Body of pancreas (tissue), 4 donors: ENCODE data around the gene ISM1. TPM values are rescaled to one million over a fixed set of nuclear protein-coding genes. Genes with fewer than 3 reads are reported as not detected.

Source experiments
- ATAC-seq: fragments of 150-250 bp; one replicate; pipeline ENCODE4 v1.9.1; 2016
- DNase-seq, 4 donors: peaks; one replicate each; pipeline ENCODE4 v3.0.0-alpha.2; 2019
- H3K27ac ChIP-seq, 4 donors: fragments of 200-600 bp; sonication (generic); 1 replicate in 3 of 4; 2 replicates in 1 of 4; pipeline versions ENCODE4 v1.5.1 to v1.6.1; 2016 to 2019; ENCODE audit warnings: mild to moderate bottlenecking in 1 of 4, mixed read lengths in 1 of 4, moderate library complexity in 1 of 4
- H3K27me3 ChIP-seq, 2 donors: fragments of 200-600 bp; sonication (generic); one replicate each; pipeline ENCODE4 v1.6.0; 2016; ENCODE audit warnings: mild to moderate bottlenecking in 1 of 2
- H3K36me3 ChIP-seq, 2 donors: fragments of 200-600 bp; sonication (generic); replicated peaks in 1 of 2; 2 replicates each; pipeline ENCODE4 v1.5.1; 2016; ENCODE audit warnings: low read depth in 2 of 2; ENCODE audit not compliant: insufficient read depth in 1 of 2
- H3K4me1 ChIP-seq: fragments of 200-600 bp; sonication (generic); one replicate; pipeline ENCODE4 v1.6.0; 2016
- H3K4me3 ChIP-seq, 2 donors: fragments of 200-600 bp; sonication (generic); 1 replicate in 1 of 2; 2 replicates in 1 of 2; pipeline ENCODE4 v1.5.1; 2016 to 2019
- H3K9me3 ChIP-seq, 3 donors: fragments of 200-600 bp; sonication (generic); 1 replicate in 2 of 3; 2 replicates in 1 of 3; pipeline ENCODE4 v1.5.1; 2016
- CTCF ChIP-seq, 7 experiments: fragments of 450-650 bp in 4 of 7; fragments of 200-600 bp in 3 of 7; sonication (generic) in 3 of 7; IDR thresholded peaks; one replicate each; pipeline ENCODE4 v1.5.1; 2016 to 2019; ENCODE audit warnings: antibody characterized with exemption in 7 of 7
- POLR2A ChIP-seq, 3 donors: fragments of 450-650 bp; IDR thresholded peaks; one replicate each; pipeline ENCODE4 v1.6.1; 2016; ENCODE audit warnings: antibody characterized with exemption in 3 of 3, mild to moderate bottlenecking in 2 of 3
- WGBS, 2 donors: methylation state at CpG; one replicate each; pipeline ENCODE4 v1.1.5; 2017; 5-methylcytosine and 5-hydroxymethylcytosine counted together
- intact Hi-C: fragments of 100-400 bp; cut with DNase I; formaldehyde crosslinking; loops from one replicate; pipeline ENCODE4 v1.15.1; 2023
- total RNA-seq, 2 donors: library from RNA; depleted of rRNA; stranded (reverse); fragments of >200 nt; gene quantifications; one replicate each; pipeline ENCODE4 v1.1.0, GENCODE V29; 2016

Gene ISM1
- total RNA-seq, 2 donors from 2014 or later, result 2.6 to 3.1 TPM

GRCh38 chr20:13202565-13202964, 18.5 kb upstream of the ISM1 start:
- intact Hi-C loops, result no loop called here
- no peak for ATAC-seq

GRCh38 chr20:13205425-13205824, 15.6 kb upstream of the ISM1 start:
- H3K4me1 ChIP-seq, result no peaks in the 10 kb centered on the region
- intact Hi-C loops, result no loop called here
- WGBS, 2 donors, result 66 to 88% methylated on average over 4 of the region's 4 CpGs
- no peak overlapping the region for H3K4me3 ChIP-seq
- no peak for TF ChIP-seq POLR2A (IDR thresholded peaks at IDR 0.05)
- no peak for TF ChIP-seq CTCF (IDR thresholded peaks at IDR 0.05)
- H3K9me3 ChIP-seq, result no peaks in the 10 kb centered on the region
- ATAC-seq (no peak), DNase-seq (no peak)
- no peaks in the 10 kb centered on the region for H3K36me3 ChIP-seq
- no peak overlapping the region for H3K27ac ChIP-seq
- H3K27me3 ChIP-seq, result no peaks in the 10 kb centered on the region

More at GRCh38 chr20:13202565-13202964, 18.5 kb upstream of the ISM1 start:
- Histone ChIP-seq H3K27ac (no peak overlapping the region), H3K9me3 (no peaks in the 10 kb centered on the region), H3K36me3 (no peaks in the 10 kb centered on the region), H3K27me3 (no peaks in the 10 kb centered on the region), H3K4me1 (no peaks in the 10 kb centered on the region), H3K4me3 (no peak overlapping the region)
- 62 to 75% methylated on average over 6 of the region's 6 CpGs for WGBS, 2 donors
- no peak for TF ChIP-seq CTCF (IDR thresholded peaks at IDR 0.05)
- no peak for TF ChIP-seq POLR2A (IDR thresholded peaks at IDR 0.05)
- no peak for DNase-seq

GRCh38 chr20:13205848-13206434, 15.1 kb upstream of the ISM1 start:
- H3K27me3 ChIP-seq, result no peaks in the 10 kb centered on the region
- TF ChIP-seq CTCF (IDR thresholded peaks at IDR 0.05) (no peak), POLR2A (IDR thresholded peaks at IDR 0.05) (no peak)
- ATAC-seq (no peak), DNase-seq (no peak)
- no peaks in the 10 kb centered on the region for H3K9me3 ChIP-seq
- H3K27ac ChIP-seq, result no peak overlapping the region
- intact Hi-C loops, result no loop called here
- H3K4me1 ChIP-seq, result no peaks in the 10 kb centered on the region
- no peaks in the 10 kb centered on the region for H3K36me3 ChIP-seq
- 78 to 91% methylated on average over 3 to 5 of the region's 5 CpGs for WGBS, 2 donors
- no peak overlapping the region for H3K4me3 ChIP-seq

- Histone ChIP-seq H3K27ac (no peak overlapping the region), H3K4me1 (no peaks in the 10 kb centered on the region), H3K27me3 (no peaks in the 10 kb centered on the region), H3K36me3 (no peaks in the 10 kb centered on the region), H3K4me3 (no peak overlapping the region), H3K9me3 (no peaks in the 10 kb centered on the region)
- DNase-seq (no peak), ATAC-seq (no peak)
- WGBS, 2 donors, result 95 to 97% methylated on average over 2 of the region's 2 CpGs
- TF ChIP-seq CTCF (IDR thresholded peaks at IDR 0.05) (no peak), POLR2A (IDR thresholded peaks at IDR 0.05) (no peak)
- intact Hi-C loops, result no loop called here
Measured at GRCh38 chr20:13207016-13207415, 14.1 kb upstream of the ISM1 start.

- no peaks in the 10 kb centered on the region for H3K9me3 ChIP-seq
- intact Hi-C loops, result no loop called here
- no peak for TF ChIP-seq CTCF (IDR thresholded peaks at IDR 0.05)
- no peak for TF ChIP-seq POLR2A (IDR thresholded peaks at IDR 0.05)
- no peak for ATAC-seq
- no peak overlapping the region for H3K4me3 ChIP-seq
- no peaks in the 10 kb centered on the region for H3K4me1 ChIP-seq
- H3K27ac ChIP-seq, result no peak overlapping the region
- no peaks in the 10 kb centered on the region for H3K36me3 ChIP-seq
- no peak for DNase-seq
- H3K27me3 ChIP-seq, result no peaks in the 10 kb centered on the region
- WGBS, 2 donors, result 66 to 83% methylated on average over 4 of the region's 4 CpGs
Measured at GRCh38 chr20:13211956-13212618, 9.0 kb upstream of the ISM1 start.
